WERI-Rb-1 (cell line): ENCODE measurements around the gene SP2.
A peak's percentile ranks its signal among the peaks of the same experiment; 100 is the strongest.

Experiments
- DNase-seq: peaks from one replicate; pipeline ENCODE4 v3.0.0-alpha.2; 2020
- H3K27ac ChIP-seq: fragments of 250-450 bp; sonication (Bioruptor Pico); 2 replicates; pipeline ENCODE4 v1.5.1; 2020; ENCODE audit warnings: mild to moderate bottlenecking, moderate library complexity
- H3K27me3 ChIP-seq: fragments of 250-450 bp; sonication (Bioruptor Pico); 2 replicates; pipeline ENCODE4 v1.5.1; 2021; ENCODE audit warnings: mild to moderate bottlenecking, low read depth, moderate library complexity; ENCODE audit not compliant: insufficient read depth, severe bottlenecking
- H3K36me3 ChIP-seq: fragments of 250-450 bp; sonication (Bioruptor Pico); 2 replicates; pipeline ENCODE4 v1.5.1; 2020; ENCODE audit warnings: mild to moderate bottlenecking, moderate library complexity
- H3K4me3 ChIP-seq: 2 replicates; pipeline ENCODE4 v1.5.1; 2011; ENCODE audit warnings: low read depth, mild to moderate bottlenecking, control low read depth, low read length
- H3K9me3 ChIP-seq: fragments of 250-450 bp; sonication (Bioruptor Pico); 2 replicates; pipeline ENCODE4 v1.5.1; 2021; ENCODE audit warnings: mild to moderate bottlenecking, moderate library complexity; ENCODE audit not compliant: severe bottlenecking
- TF ChIP-seq, protein P1 (sequence below): IDR thresholded peaks from 2 replicates; pipeline ENCODE4 v1.5.1; 2011; ENCODE audit warnings: low read depth, mild to moderate bottlenecking, control low read depth, inconsistent platforms, low read length

The SP2 gene

DNA sequence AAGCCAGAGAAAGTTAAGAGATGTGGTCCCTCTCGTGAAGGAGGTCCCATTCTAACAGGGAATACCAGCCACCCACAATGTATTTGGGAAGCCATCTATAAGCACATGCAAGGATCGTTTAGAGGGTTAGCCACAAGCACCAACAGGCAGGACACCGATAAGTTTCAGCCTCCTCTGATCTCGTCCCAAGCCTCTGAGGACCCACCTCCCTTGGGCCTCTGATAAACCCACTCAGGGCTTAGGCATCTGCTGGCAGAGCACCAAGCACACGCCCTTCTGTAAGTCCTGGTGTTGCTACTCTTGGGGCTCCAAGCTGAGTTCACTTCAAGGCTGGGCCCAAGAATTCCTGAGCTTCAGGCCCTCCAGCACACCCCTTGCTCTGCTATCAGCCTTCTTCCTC lies 39.9 kb downstream of the SP2 start:
- no peak overlapping the region for H3K27ac ChIP-seq
- TF ChIP-seq, protein P1, sequence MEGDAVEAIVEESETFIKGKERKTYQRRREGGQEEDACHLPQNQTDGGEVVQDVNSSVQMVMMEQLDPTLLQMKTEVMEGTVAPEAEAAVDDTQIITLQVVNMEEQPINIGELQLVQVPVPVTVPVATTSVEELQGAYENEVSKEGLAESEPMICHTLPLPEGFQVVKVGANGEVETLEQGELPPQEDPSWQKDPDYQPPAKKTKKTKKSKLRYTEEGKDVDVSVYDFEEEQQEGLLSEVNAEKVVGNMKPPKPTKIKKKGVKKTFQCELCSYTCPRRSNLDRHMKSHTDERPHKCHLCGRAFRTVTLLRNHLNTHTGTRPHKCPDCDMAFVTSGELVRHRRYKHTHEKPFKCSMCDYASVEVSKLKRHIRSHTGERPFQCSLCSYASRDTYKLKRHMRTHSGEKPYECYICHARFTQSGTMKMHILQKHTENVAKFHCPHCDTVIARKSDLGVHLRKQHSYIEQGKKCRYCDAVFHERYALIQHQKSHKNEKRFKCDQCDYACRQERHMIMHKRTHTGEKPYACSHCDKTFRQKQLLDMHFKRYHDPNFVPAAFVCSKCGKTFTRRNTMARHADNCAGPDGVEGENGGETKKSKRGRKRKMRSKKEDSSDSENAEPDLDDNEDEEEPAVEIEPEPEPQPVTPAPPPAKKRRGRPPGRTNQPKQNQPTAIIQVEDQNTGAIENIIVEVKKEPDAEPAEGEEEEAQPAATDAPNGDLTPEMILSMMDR: no peak
- peaks cover under 1% of the 10 kb centered on the region for H3K9me3 ChIP-seq
- no peak for DNase-seq
- no peaks in the 10 kb centered on the region for H3K27me3 ChIP-seq
- H3K36me3 ChIP-seq: no peaks in the 10 kb centered on the region
- no peak overlapping the region for H3K4me3 ChIP-seq

DNA sequence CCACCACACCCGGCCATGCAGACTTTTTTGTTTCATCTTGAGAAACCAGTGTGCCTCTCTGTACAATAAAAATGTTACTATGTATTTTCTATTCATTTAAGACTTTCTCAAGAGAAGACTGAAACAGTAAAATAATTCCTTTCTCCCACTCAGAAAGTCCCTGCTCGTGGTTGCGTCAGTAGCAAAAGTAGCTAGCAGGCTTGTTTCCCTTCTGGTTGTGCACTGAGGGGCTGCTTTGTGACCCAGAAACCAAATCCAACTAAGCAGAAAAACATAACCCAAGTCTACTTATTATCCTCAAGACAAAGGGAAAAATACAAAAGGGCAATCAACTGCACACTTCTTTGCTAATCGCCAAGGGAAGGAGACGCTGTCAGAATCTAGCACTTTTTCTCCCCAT lies 41.9 kb downstream of the SP2 start:
- Histone ChIP-seq H3K9me3 (peaks cover 3% of the 10 kb centered on the region), H3K36me3 (no peaks in the 10 kb centered on the region), H3K27me3 (no peaks in the 10 kb centered on the region), H3K4me3 (no peak overlapping the region), H3K27ac (no peak overlapping the region)
- TF ChIP-seq, protein P1: no peak
- no peak for DNase-seq

DNA sequence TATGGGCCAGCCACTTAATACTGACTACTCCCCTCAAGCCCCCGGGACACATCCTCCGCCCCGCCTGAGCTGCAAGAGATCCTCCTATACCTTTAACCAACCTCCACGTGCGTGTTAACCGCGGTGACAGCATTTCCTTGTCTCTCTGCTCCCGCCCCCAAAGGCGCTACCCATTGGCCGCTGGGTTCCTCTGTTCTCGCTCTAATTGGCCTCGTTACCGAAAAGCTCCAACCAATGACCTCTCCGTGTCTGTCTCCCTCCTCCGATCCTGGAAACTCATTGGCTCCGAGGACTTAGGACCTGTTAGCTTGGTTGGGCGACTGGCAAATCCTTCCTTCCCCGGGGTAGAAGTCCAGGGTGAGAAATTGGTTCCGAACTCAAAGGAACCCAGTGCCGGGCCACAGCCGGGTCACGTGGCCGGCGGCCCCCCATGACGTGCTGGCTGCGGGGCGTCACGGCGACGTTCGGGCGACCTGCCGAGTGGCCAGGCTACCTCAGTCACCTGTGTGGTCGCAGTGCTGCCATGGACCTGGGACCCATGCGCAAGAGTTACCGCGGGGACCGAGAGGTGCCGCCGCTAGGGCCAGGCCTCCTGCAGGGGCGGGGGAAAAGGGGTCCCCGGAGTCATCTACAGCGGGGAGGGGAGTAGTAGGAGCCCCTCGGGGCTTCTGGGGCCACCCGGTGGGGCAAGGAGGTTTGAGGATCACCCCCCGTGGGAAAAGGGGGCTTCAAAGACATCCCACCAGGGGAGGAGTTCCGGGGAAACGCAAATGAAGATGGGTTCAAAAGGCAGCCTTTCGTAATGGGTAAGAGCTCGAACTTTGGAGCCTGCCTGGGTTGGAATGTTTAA lies 45.4 kb downstream of the SP2 start, which contains the start of gene PNPO:
Gene PNPO, plus strand, starts transcription at position 326 of the 850 bp plus-strand sequence. Its CDS starts 105 bp downstream, at position 431.
- H3K9me3 ChIP-seq: peaks cover 3% of the 10 kb centered on the region
- H3K27me3 ChIP-seq: no peaks in the 10 kb centered on the region
- TF ChIP-seq, protein P1: no peak
- no peaks in the 10 kb centered on the region for H3K36me3 ChIP-seq
- DNase-seq: peak; percentile 88
- peak within 1 kb of the TSS; percentile 46 for H3K4me3 ChIP-seq
- H3K27ac ChIP-seq: no peak within 1 kb of the TSS

DNA sequence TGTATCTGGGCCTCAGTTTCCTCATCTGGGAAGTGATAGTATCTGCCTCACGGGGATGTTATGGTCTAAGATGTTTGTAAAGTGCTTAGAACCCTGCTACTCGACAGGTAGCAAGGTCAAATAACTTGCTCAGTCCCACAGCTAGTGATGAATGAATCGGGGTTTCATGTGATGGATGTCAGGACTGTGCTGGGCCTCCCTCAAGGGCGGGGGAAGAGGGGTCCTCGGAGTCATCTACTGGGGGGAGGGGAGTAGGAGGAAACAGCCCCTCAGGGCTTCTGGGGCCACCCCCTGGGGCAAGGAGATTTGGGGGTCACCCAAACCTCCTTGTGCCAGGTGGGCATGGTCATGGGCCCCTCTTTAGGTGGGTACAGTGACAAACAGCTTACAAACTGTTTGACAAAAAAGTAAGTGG lies 46.1 kb downstream of the SP2 start:
- DNase-seq: no peak

DNA sequence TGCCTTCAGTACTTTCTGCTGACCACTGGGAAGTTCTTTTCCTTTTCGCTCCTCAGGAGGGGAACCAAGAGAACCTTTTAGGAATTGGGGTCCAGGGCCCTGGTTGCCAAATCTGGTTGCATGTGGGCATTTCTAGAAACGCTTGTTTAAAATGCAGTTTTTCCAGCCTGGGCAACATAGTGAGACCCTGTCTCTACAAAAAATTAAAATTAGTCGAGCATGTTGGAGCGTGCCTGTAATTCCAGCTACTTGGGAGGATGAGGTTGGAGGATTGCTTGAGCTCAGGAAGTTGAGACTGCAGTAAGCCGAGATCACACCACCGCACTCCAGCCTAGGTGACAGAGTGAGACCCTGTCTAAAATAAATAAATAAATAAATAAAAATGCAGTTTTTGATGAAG lies 46.5 kb downstream of the SP2 start:
- no peak overlapping the region for H3K27ac ChIP-seq
- DNase-seq: no peak
- H3K36me3 ChIP-seq: no peaks in the 10 kb centered on the region
- peaks cover 3% of the 10 kb centered on the region for H3K9me3 ChIP-seq
- TF ChIP-seq, protein P1: no peak
- no peaks in the 10 kb centered on the region for H3K27me3 ChIP-seq
- H3K4me3 ChIP-seq: no peak overlapping the region

More for the DNA sequence above, 46.1 kb downstream of the SP2 start:
- no peaks in the 10 kb centered on the region for H3K27me3 ChIP-seq
- H3K9me3 ChIP-seq: peaks cover 3% of the 10 kb centered on the region
- H3K27ac ChIP-seq: no peak overlapping the region
- TF ChIP-seq, protein P1: no peak
- peak overlapping the region; percentile 46 for H3K4me3 ChIP-seq
- no peaks in the 10 kb centered on the region for H3K36me3 ChIP-seq
